CD4-positive, alpha-beta T cell treated with Interleukin-10 for 1 hour (primary cell): ENCODE measurements around the gene CCDC152.
"Not testable (repeated sequence)": the region's sequence is repeated elsewhere in the genome, so short reads cannot be mapped to it uniquely, and the experiment has no call there.

Experiments
- DNase-seq: peaks from one replicate; pipeline ENCODE4 v3.0.0-alpha.2; 2020

The CCDC152 gene

GRCh38 chr5:42756606-42757601, at the start of gene CCDC152:
CCDC152 (plus strand) TSS chr5:42756818; CDS start chr5:42759122, 2,304 bp downstream.
- peak; percentile 62 for DNase-seq

- no peak for DNase-seq
These were observed 40.8 kb upstream of the CCDC152 start for GRCh38 chr5:42715785-42716184.

- peak; percentile 36 for DNase-seq
These were observed 38.0 kb upstream of the CCDC152 start for GRCh38 chr5:42718591-42718990.

GRCh38 chr5:42719034-42719433, 37.6 kb upstream of the CCDC152 start:
- peak; percentile 1 for DNase-seq

GRCh38 chr5:42720251-42720650, 36.4 kb upstream of the CCDC152 start:
- peak; percentile 21 for DNase-seq

GRCh38 chr5:42721484-42721883, 35.1 kb upstream of the CCDC152 start:
- DNase-seq: no peak

- not testable (repeated sequence) for DNase-seq
These were observed 22.0 kb upstream of the CCDC152 start for GRCh38 chr5:42734531-42735058.

- DNase-seq: no peak
These were observed 15.7 kb upstream of the CCDC152 start for GRCh38 chr5:42740920-42741319.

GRCh38 chr5:42745426-42745825, 11.2 kb upstream of the CCDC152 start:
- no peak for DNase-seq

GRCh38 chr5:42745856-42746255, 10.8 kb upstream of the CCDC152 start:
- no peak for DNase-seq

- peak; percentile 13 for DNase-seq
These were observed 7.6 kb upstream of the CCDC152 start for GRCh38 chr5:42749020-42749419.

GRCh38 chr5:42750507-42750906, 6.1 kb upstream of the CCDC152 start:
- no peak for DNase-seq

GRCh38 chr5:42751044-42751443, 5.6 kb upstream of the CCDC152 start:
- no peak for DNase-seq

- DNase-seq: no peak
These were observed 3.5 kb upstream of the CCDC152 start for GRCh38 chr5:42753099-42753498.

- DNase-seq: no peak
These were observed 2.8 kb downstream of the CCDC152 start for GRCh38 chr5:42759456-42759855.

GRCh38 chr5:42760426-42760825, 3.8 kb downstream of the CCDC152 start:
- DNase-seq: no peak

- no peak for DNase-seq
These were observed 5.2 kb downstream of the CCDC152 start for GRCh38 chr5:42761791-42762190.

GRCh38 chr5:42767491-42768105, 11.0 kb downstream of the CCDC152 start:
- DNase-seq: peak; percentile 42

GRCh38 chr5:42768106-42768504, 11.5 kb downstream of the CCDC152 start:
- no peak for DNase-seq

- no peak for DNase-seq
These were observed 13.4 kb downstream of the CCDC152 start for GRCh38 chr5:42770003-42770402.

- DNase-seq: no peak
These were observed 15.8 kb downstream of the CCDC152 start for GRCh38 chr5:42772265-42772993.

GRCh38 chr5:42779083-42779482, 22.5 kb downstream of the CCDC152 start:
- no peak for DNase-seq

GRCh38 chr5:42781584-42781983, 25.0 kb downstream of the CCDC152 start:
- no peak for DNase-seq
